Right ventricle myocardium inferior (tissue), 1 donor: ENCODE data around the gene ATRNL1. TPM values are rescaled to one million over a fixed set of nuclear protein-coding genes. Genes with fewer than 3 reads are reported as not detected.
"Not testable (repeated sequence)": the region's sequence is repeated elsewhere in the genome, so short reads cannot be mapped to it uniquely, and the experiment has no call there.

Source experiments
- ATAC-seq: fragments of 200-7000 bp; cut with Tn5 transposase; one replicate; pipeline ENCODE4 v1.9.1; 2020; ENCODE audit warnings: mild to moderate bottlenecking, moderate library complexity
- DNase-seq: peaks from one replicate; pipeline ENCODE4 v3.0.0; 2021; ENCODE audit errors: missing footprints
- intact Hi-C: fragments of 100-400 bp; cut with DNase I; formaldehyde crosslinking; loops from one replicate; pipeline ENCODE4 v1.11.0; 2022
- total RNA-seq: library from RNA; stranded (reverse); fragmentation: NEBNext Ultra II Directional; extraction: Animal tissue kit (Norgen Biotek cat#: 25700); gene quantifications from one replicate; pipeline ENCODE4 v1.2.1, GENCODE V29; 2021
- donor health status: DM: no; HTN: yes; CAD: no; lungs with severe emphysema.

Gene ATRNL1
- total RNA-seq, 1 donor from 2014 or later = 0.41 TPM

DNA sequence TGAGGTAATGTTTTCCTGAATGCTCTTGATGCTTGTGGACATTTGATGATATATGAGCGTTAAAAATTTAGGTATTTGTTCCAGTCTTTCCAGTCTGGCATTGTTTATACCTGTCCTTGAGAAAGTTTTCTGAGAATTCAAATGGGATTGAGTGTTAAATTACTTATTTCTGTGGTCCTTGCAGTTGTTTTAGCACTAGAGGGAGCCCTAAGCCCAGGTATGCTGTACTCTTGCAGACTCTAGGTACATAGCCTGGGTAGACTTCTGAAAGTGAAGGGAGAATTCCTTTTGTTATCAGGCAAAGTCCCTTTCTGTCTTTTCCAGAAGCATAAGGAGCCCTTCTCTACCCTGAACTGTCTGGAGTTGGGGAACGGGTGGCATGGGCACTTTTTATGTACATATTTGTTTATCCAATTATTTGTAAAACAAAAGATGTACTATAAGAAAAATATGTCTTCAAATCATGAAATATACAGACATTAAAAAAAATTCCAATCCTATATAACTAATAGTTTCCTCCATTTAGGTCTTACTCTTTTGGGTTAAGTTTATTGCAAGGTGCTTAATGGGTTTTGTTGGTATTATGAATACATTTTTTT is 262.1 kb downstream of the ATRNL1 start:
- intact Hi-C loops = loop anchor here (5.0 kb wide), 1 partner anchor 1032 kb away; no protein-coding TSS in a partner anchor
- no peak for DNase-seq

DNA sequence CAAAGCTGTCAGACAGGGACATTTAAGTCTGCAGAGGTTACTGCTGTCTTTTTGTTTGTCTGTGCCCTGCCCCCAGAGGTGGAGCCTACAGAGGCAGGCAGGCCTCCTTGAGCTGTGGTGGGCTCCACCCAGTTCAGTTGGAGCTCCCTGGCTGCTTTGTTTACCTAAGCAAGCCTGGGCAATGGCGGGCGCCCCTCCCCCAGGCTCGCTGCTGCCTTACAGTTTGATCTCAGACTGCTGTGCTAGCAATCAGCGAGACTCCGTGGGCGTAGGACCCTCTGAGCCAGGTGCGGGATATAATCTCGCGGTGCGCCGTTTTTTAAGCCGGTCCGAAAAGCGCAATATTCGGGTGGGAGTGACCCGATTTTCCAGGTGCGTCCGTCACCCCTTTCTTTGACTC is 274.8 kb downstream of the ATRNL1 start:
- intact Hi-C loops, ATAC-seq, DNase-seq: not testable (repeated sequence)

More for the DNA sequence above, 262.1 kb downstream of the ATRNL1 start:
- ATAC-seq = no peak

DNA sequence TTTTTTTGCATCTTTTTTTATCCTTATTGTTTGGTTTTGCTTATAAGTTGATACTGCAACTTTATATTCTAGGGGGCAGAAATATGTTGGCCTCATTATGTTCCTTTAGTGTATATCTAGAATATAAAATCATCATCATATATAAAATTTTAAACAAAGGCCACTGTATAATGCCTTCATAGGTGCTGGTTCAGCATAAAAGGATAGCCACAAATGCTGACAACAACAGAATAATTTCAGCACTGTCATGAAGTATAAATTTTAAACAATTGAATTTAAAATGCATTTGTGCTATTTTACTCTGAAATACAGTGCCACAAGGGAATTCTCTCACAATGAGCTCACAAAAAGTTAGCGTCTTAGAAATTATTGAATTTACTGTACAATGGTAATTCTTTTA is 285.9 kb downstream of the ATRNL1 start:
- DNase-seq (no peak), ATAC-seq (no peak)
- intact Hi-C loops = no loop called here

DNA sequence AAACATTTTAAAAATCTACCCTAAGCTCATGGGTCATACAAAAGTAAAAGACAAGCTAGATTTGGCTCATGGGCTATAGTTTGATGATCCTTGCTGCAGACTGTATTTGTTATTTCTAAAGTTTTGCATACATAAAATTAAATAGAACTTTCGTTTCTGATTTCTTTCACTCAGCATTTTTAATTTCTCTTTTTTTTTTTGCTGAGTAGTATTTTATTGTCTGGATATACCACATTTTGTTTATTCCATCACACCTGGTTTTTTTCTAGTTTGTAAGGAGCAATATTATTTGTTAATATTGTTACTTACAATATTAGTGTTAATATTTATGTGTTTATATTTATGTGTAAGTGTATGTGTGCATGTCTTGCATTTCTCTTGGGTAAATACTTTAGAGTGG is 291.5 kb downstream of the ATRNL1 start:
- intact Hi-C loops = no loop called here
- no peak for DNase-seq

DNA sequence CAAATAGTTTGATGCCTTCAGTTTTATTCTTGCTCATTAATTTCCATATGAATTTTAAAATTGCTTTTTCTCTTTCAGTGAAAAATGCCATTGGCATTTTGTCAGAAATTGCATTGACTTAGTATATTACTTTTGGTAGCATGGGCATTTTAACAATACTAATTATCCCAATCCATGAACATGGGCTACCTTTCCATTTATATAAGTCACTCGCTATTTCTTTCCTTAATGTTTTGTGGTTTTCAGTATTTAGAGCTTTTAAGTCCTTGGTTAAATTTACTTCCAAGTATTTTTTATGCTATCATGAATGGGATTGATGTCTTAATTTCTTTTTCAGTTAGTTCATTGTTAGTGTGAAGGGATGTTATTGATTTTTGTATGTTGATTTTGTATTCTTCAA is 297.4 kb downstream of the ATRNL1 start:
- no peak for DNase-seq
- ATAC-seq = no peak
- intact Hi-C loops = no loop called here

More for the DNA sequence above, 291.5 kb downstream of the ATRNL1 start:
- ATAC-seq = no peak

DNA sequence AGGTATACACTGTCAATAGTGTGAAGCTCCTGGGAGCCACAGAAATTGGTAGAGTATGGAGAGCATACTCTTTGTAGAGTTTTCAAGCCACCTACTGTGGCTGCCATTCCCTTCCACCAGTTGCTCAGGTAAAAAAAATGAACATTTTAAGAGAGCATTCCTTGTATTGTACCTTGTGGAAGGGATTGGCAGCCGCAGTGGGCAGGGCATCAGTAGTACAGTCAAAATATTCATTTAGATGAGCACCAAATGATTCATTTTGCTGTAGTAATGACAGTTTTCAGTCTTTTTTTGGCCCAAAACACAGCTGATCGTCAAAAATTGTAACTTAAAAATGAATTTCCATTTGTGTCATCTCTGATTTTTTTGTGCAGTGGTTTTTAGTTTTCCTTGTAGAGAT is 304.9 kb downstream of the ATRNL1 start:
- ATAC-seq = no peak
- intact Hi-C loops = no loop called here
- DNase-seq = no peak

DNA sequence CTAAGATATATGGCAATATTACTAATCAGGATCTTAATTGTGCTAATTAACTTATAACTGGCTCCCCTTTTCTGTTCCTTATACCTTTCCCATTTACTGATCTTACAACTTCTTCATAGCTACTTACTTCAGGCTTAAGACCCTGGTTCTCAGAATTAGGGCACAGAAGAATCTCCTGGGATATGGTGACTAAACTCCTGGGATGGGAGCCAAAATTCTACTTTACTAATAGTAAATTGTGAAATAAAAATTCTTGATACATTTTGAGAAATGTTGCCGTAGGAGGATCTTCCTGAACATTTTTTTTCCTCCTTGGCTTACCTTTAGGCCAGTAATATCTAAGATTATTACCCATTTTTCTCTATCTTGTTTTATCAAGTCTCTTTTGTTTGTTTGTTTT is 309.5 kb downstream of the ATRNL1 start:
- DNase-seq (no peak), ATAC-seq (no peak)
- intact Hi-C loops = no loop called here

DNA sequence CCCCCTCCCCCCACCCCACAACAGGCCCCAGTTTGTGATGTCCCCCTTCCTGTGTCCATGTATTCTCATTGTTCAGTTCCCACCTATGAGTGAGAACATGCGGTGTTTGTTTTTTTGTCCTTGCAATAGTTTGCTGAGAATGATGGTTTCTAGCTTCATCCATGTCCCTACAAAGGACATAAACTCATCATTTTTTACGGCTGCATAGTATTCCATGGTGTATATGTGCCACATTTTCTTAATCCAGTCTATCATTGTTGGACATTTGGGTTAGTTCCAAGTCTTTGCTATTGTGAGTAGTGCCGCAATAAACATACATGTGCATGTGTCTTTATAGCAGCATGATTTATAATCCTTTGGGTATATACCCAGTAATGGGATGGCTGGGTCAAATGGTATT is 312.7 kb downstream of the ATRNL1 start:
- DNase-seq, ATAC-seq, intact Hi-C loops: not testable (repeated sequence)

DNA sequence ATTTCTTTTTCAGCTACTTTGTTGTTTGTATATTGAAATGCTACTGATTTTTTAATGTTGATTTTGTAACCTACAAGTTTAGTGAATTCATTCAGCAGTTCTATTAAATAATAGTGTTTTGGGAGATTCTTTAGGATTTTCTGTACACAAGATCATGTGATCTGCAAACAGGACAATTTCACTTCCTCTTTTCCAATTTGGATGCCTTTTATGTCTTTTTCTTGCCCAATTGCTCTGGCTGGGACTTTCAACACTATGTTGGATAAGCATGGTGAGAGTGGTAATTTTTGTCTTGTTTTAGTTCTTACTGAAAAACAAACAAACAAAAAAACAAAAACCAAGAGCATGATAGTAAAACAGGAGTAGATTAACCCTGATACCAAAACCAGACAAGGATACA is 316.2 kb downstream of the ATRNL1 start:
- intact Hi-C loops = no loop called here
- no peak for ATAC-seq

DNA sequence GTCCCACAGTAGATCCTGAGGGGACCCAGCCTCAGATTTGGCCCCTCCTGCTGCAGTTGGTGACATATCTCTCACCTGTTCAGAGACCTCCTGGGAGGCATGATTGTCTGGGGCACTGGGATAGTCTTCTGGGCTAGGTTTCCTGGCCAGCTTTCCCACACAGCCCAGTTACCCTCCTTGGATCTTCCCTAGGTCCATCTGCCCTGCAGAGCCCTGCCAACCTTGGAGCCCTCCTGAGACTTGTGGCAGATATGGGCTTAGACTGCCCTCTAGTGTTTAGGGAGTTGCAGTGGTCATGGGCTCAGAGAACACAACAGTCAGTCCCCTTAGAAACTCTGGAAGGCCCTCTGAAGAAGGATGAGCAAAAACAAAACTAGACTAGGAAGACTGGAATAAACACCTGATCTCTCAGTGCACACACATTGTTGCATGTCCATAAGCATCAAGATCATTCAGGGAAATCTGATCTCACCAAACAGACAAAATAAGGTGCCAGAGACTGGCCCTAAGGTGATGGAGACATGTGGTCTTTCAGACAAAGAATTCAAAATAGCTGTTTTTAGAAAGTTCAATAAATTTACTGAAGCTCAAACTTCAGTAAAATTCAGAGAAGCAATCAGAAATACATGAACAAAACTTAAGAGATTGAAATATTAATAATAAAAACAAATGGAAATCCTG is 324.6 kb downstream of the ATRNL1 start:
- ATAC-seq = no peak
- intact Hi-C loops = no loop called here
- DNase-seq = no peak

More for the DNA sequence above, 316.2 kb downstream of the ATRNL1 start:
- DNase-seq = no peak

DNA sequence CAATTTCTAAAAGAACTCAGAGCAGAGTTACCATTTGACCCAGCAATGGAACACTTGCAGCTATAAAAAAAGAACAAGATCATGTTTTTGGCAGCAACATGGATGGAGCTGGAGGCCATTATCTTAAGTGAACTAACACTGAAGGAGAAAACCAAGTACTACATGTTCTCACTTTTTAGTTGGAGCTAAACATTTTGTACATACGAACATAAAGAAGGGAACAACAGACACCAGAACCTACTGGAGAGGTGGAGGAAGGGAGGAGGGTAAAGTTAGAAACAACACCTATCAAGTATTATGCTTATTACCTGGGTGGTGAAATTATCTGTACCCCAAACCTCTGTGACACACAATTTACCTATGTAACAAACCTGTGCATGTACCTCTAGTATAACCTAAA is 329.5 kb downstream of the ATRNL1 start:
- ATAC-seq (no peak), DNase-seq (no peak)
- intact Hi-C loops = no loop called here

DNA sequence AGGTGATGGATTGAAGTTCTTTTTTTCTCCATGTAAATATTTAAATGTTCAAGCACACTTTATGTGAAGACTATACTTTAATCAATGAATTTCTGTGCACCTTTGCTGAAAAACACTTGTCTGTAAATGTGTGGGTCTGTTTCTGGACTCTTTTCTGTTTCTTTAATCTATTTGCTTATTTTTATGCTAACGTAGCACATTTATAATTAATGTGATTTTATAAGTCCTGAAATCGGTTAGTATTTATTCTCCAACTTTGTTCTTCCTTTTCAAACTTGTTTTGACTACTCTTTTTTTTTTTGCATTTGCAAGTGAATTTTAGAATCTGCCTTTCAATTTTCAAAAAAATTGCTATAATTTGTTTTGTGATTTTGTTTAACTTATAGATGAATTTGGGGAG is 334.4 kb downstream of the ATRNL1 start:
- ATAC-seq (no peak), DNase-seq (no peak)
- intact Hi-C loops = no loop called here

DNA sequence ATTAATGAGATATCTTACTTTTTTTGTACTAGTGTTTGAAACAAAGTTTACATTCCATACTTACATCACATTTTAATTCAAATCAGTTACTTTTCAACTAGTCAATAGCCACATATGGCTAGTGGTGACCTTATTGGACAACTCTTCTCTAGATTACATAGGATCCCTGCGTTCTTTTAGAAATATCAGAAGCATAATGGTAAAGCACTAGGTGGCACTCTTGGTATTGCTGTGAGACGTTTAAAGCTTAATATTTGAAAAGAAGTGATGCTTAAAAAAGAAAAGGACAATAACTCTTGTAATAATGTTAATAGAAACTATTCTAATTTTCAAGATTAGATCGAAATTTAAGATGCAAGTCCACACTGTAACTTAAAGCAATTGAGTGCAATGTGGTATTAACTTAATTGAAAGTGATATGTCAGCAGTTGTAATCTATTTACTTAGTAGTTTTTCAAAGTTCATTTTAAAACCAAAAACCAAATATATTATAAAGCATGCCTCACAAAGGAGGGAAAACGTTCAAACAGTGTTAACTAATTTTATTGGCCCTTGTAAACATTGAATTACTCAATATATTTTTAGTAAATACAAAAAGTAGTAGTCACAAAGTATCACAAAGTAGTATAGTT is 339.1 kb downstream of the ATRNL1 start:
- DNase-seq (no peak), ATAC-seq (no peak)
- intact Hi-C loops = no loop called here

DNA sequence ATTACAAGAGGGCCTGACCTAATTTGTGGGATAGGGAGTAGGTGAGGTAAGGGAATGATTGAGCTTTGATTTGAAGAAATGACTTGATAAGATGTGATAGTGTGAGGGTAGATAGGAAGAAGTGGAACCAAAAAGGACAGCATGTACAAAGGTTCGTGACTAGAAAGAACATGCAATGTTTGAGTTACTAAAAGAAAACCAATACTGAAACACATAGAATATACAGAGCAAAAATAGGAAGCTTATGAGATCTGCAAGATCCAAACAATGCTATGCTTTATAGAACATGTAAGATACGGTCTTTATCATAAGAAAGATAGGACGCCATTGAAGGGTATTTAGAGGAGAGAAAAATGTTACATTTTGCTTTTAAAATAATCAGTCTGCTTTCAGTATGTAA is 343.8 kb downstream of the ATRNL1 start:
- no peak for DNase-seq
- no peak for ATAC-seq
- intact Hi-C loops = no loop called here

DNA sequence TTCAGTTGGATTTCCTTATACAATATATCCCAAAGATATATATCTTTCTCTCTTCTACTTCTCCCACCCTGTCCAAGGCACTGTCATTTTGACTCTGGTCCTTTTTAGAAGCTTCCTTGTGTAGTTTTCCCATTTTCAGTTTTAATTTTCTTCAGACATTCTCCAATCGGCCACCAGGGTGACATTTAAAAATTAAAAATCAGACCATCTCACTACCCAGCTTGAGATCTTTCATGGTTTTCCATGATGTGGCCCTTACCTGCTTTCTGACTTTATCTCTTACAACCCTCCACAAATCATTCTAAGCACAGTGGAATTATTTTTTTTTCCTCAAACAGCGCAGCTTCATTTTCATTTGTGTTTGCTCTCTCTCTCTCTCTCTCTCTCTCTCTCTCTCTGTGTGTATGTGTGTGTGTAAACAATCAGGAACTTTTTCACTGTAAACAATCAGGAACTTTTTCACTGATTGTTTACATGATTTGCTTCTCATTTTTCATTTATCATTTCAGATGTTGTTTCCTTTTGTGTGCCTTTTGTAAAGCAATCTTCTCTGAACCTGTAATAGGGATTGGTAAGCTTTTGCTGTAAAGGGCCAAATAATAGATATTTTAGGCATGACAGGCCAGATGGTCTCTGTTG is 348.9 kb downstream of the ATRNL1 start:
- ATAC-seq = no peak
- intact Hi-C loops = no loop called here
- DNase-seq = no peak

DNA sequence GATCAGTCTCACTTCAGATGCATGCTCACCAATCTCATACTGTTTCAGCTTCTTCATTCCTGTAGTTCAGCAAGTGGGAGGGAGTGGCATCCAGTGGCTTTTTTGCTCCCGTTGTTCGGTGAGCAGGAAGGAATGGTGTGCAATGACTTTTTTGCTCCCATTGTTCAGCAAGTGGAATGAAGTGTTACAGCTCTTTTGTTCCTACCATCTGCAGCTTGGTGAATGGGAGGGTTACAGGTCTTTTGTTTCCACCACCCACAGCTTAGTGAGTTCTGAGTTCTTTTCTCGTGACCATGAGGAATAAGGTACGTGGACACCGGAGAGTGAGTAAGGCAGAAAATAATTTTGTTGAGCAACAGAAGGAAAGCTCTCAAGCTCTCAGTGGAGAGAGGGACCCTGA is 363.6 kb downstream of the ATRNL1 start:
- DNase-seq (no peak), ATAC-seq (no peak)
- intact Hi-C loops = no loop called here

DNA sequence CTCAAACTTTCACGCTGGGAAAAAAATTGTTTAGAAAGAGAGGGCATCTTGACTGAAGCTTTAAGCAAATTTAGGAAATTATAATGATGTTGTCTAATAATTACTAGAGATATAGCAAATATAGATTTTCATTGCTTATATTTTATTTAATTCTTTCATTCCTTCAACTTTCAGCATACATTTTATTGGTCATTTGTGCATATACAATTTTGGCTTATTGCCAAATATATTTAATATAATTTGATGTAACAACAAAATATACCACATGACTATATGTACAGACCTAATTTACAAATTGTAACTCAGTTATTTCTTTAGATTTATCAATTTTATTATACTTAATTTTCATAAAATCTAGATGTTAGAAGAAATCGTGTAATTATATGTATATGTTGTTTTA is 390.1 kb downstream of the ATRNL1 start:
- ATAC-seq (no peak), DNase-seq (no peak)
- intact Hi-C loops = no loop called here

DNA sequence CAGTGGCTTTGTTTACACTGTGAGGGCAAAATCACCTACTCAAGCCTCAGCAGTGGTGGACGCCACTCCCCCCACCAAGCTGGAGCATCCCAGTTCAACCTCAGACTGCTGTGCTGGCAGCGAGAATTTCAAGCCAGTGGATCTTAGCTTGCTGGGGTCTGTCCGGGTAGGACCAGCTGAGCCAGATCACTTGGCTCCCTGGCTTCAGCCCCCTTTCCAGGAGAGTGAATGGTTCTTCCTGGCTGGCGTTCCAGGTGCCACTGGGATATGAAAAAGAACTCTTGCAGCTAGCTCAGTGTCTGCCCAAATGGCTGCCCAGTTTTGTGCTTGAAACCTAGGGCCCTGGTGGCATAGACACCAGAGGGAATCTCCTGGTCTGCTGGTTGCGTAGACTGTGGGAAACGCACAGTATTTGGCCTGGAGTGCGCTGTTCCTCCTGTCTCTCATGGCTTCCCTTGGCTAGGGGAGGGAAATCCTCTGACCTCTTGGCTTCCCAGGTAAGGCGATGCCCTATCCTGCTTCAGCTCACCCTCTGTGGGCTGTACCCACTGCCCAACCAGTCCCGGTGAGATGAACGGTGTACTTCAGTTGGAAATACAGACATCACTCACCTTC is 398.5 kb downstream of the ATRNL1 start:
- intact Hi-C loops = no loop called here
- ATAC-seq (no peak), DNase-seq (no peak)

DNA sequence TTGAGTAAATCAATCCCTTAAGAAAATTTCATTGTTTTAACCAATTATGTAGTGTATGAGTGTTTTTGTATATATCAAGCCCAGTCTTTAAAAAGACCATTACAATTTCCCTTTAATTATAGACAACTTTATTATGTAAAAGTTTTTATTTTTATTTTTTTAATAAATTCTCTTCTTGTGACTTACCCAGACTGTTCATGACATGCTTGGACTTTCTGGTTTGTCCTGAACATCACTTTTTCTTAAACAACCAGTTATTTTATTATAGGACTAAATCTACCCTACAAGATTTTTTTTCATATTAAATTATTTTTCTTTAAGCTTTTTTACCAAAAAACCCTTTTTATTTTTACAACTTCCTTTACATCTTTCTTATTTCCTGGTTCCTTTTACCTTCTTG is 410.4 kb downstream of the ATRNL1 start:
- ATAC-seq (no peak), DNase-seq (no peak)
- intact Hi-C loops = no loop called here
